Measurements from ENCODE around the gene ITPR1. TPM values are rescaled to one million over a fixed set of nuclear protein-coding genes. Genes with fewer than 3 reads are reported as not detected.

Gene ITPR1
- total and polyA plus RNA-seq, 2 of the 4 experiments (the other 2 are of a cell fraction): 1.8 to 5.7 TPM

DNA sequence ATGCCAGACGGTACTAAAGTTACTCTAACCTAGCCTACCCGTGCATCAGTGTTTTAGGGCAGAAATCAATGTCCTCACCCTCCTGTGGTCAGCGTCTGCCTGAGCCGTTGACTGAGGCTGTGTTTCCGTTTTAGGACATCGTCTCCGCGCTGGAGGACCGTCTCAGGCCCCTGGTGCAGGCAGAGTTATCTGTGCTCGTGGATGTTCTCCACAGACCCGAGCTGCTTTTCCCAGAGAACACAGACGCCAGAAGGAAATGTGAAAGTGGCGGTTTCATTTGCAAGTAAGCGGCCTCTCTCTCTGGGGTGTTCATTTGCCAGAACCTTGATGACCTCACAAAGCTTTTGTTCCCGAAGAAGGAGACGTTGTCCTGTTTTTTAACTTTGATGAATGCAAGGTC is 217.0 kb downstream of the ITPR1 start:
- TF ChIP-seq USF2 (IDR thresholded peaks at IDR 0.05; ENCODE audit: low read depth, low read length) (no peak), POLR2A (IDR thresholded peaks at IDR 0.05; ENCODE audit: low read depth, low read length) (no peak), RAD21 (IDR thresholded peaks at IDR 0.05; ENCODE audit: low read length) (no peak), CHD1 (IDR thresholded peaks at IDR 0.05; ENCODE audit: low read depth, low read length) (no peak), MXI1 (IDR thresholded peaks at IDR 0.05; ENCODE audit: borderline replicate concordance, low read depth, low read length) (no peak), RCOR1 (IDR thresholded peaks at IDR 0.05; ENCODE audit: insufficient replicate concordance, low read length) (no peak), RFX5 (IDR thresholded peaks at IDR 0.05; ENCODE audit: low read depth, low read length) (no peak), CEBPB (IDR thresholded peaks at IDR 0.05; ENCODE audit: low read depth, low read length) (no peak), MAZ (IDR thresholded peaks at IDR 0.05; ENCODE audit: borderline replicate concordance, low read depth, low read length) (no peak), CTCF (conservative IDR thresholded peaks at IDR 0.05; ENCODE audit: low read depth, low read length) (no peak), MAFK (IDR thresholded peaks at IDR 0.05; ENCODE audit: low read depth, low read length) (no peak)
- Histone ChIP-seq H3K27ac (ENCODE audit: insufficient read depth, low read length) (no peak overlapping the region), H3K36me3 (ENCODE audit: control insufficient read depth, insufficient read depth, low read length) (peaks cover 1% of the 10 kb centered on the region; the same call in 1 of the 2 replicates), H2AK5ac (ENCODE audit: low read depth, low read length) (no peak overlapping the region), H3K4me3 (ENCODE audit: insufficient read depth, low read depth, low read length) (no peak overlapping the region), H2BK20ac (ENCODE audit: low read depth, low read length) (no peak overlapping the region), H3K4me1 (ENCODE audit: control insufficient read depth, insufficient read depth, low read length) (peaks cover 2% of the 10 kb centered on the region; the same call in 1 of the 2 replicates), H3K18ac (ENCODE audit: low read depth, low read length) (no peak overlapping the region), H2AK9ac (replicated peaks; ENCODE audit: low read depth, low read length, poor library complexity) (no peak overlapping the region), H3K23ac (ENCODE audit: low read depth, low read length) (no peak overlapping the region), H2BK120ac (ENCODE audit: low read depth, low read length) (no peak overlapping the region), H4K91ac (ENCODE audit: insufficient read depth, low read depth, low read length) (no peak overlapping the region), H4K20me1 (ENCODE audit: insufficient read depth, low read length) (no peaks in the 10 kb centered on the region), H3K79me1 (ENCODE audit: low read depth in 1 of 2, low read length in 2 of 2) (no peaks in the 10 kb centered on the region), H3K4me2 (ENCODE audit: low read depth, low read length) (no peak overlapping the region), H3K9me3 (ENCODE audit: control insufficient read depth, insufficient read depth, low read length) (no peaks in the 10 kb centered on the region), H4K8ac (ENCODE audit: low read depth in 2 of 2, low read length in 2 of 2) (no peak overlapping the region), H2AFZ (replicated peaks; ENCODE audit: low read length, poor library complexity) (no peak overlapping the region), H3K14ac (replicated peaks; ENCODE audit: low read depth, low read length) (no peak overlapping the region), H3K9ac (ENCODE audit: low read depth, low read length) (no peak overlapping the region), H3K56ac (ENCODE audit: extremely low read depth, insufficient read depth, low read length) (no peak overlapping the region), H2BK15ac (ENCODE audit: low read depth, low read length) (no peak overlapping the region), H3K9me1 (ENCODE audit: insufficient read depth, low read length) (no peaks in the 10 kb centered on the region), H4K5ac (ENCODE audit: low read depth, low read length) (no peak overlapping the region), H2BK5ac (ENCODE audit: low read depth, low read length, poor library complexity, severe bottlenecking) (no peak overlapping the region), H3K4ac (ENCODE audit: low read depth, low read length) (no peak overlapping the region), H3K27me3 (ENCODE audit: control insufficient read depth, insufficient read depth, low read length) (no peaks in the 10 kb centered on the region)
- no peak for ATAC-seq (ENCODE audit: low read depth)
- dilution Hi-C loops (cut with HindIII; ENCODE audit: low sequenced_read_pairs, unreplicated experiment) (no loop called here), in situ Hi-C loops (cut with MboI; ENCODE audit: low sequenced_read_pairs) (loop anchor here (10.0 kb wide), 1 partner anchor 315 kb away; no protein-coding TSS in a partner anchor), intact Hi-C loops (cut with micrococcal nuclease) (loop anchor here (2.0 to 5.0 kb wide), 2 partner anchors 413 to 477 kb away; partner anchors contain the start of genes ARL8B and EDEM1)
- CTCF ChIA-PET: interaction anchor here (0.5 to 3.0 kb wide), 2 partner anchors 10 to 283 kb away, joined by 3 to 26 read pairs; no protein-coding TSS in a partner anchor
- 88% methylated on average over 15 of the region's 16 CpGs; no CpG with 5 or more reads in 1 of the 2 experiments for WGBS, 2 experiments (ENCODE audit: extremely low coverage in 2 of 2, insufficient read length in 1 of 2)
- no TSS peak for BruUV-seq (replicated peaks)
- DNase-seq: no peak
- POLR2A ChIA-PET (ENCODE audit: unreplicated experiment): no interaction called here
